HepG2 (cell line): ENCODE measurements around the gene SF1. TPM values are rescaled to one million over a fixed set of nuclear protein-coding genes. Genes with fewer than 3 reads are reported as not detected.
A peak's percentile ranks its signal among the peaks of the same experiment; 100 is the strongest.

ENCODE experiments used
- AHR ChIP-seq: IDR thresholded peaks from 2 replicates; pipeline ENCODE4 v1.6.1; 2018; ENCODE audit warnings: missing genetic modification reagents, missing compliant biosample characterization
- BRCA1 ChIP-seq: sonication (generic); formaldehyde crosslinking; IDR thresholded peaks from 2 replicates; pipeline ENCODE4 v1.4.0; 2020; ENCODE audit warnings: missing genetic modification reagents
- CHCHD3 ChIP-seq: sonication (generic); formaldehyde crosslinking; IDR thresholded peaks from 2 replicates; pipeline ENCODE4 v1.8.0; 2022; ENCODE audit warnings: mild to moderate bottlenecking, missing genetic modification reagents, moderate library complexity
- GATAD1 ChIP-seq: IDR thresholded peaks from 2 replicates; pipeline ENCODE4 v1.6.1; 2016; ENCODE audit warnings: missing genetic modification reagents, missing compliant biosample characterization
- KMT2A ChIP-seq: sonication (generic); formaldehyde crosslinking; IDR thresholded peaks from 2 replicates; pipeline ENCODE4 v1.4.0; 2020; ENCODE audit warnings: missing genetic modification reagents
- NPAS2 ChIP-seq: sonication (generic); formaldehyde crosslinking; IDR thresholded peaks from 2 replicates; pipeline ENCODE4 v1.8.0; 2022; ENCODE audit warnings: mild to moderate bottlenecking, missing genetic modification reagents, borderline replicate concordance
- SP1 ChIP-seq, 2 experiments: fragments of 450-650 bp in 1 of 2; sonication (generic) in 1 of 2; formaldehyde crosslinking in 1 of 2; IDR thresholded peaks; 2 replicates each; pipeline versions ENCODE4 v1.4.0 to v1.6.1; 2016 to 2020; ENCODE audit warnings: missing genetic modification reagents in 1 of 2
- SP140L ChIP-seq: sonication (generic); formaldehyde crosslinking; IDR thresholded peaks from 2 replicates; pipeline ENCODE4 v1.4.0; 2020; ENCODE audit warnings: missing genetic modification reagents, borderline replicate concordance
- TFAP4 ChIP-seq: sonication (generic); IDR thresholded peaks from 2 replicates; pipeline ENCODE4 v1.6.1; 2016; ENCODE audit warnings: low read depth, borderline replicate concordance
- YEATS2 ChIP-seq: sonication (generic); formaldehyde crosslinking; IDR thresholded peaks from 2 replicates; pipeline ENCODE4 v1.4.0; 2020; ENCODE audit warnings: missing genetic modification reagents, borderline replicate concordance
- ZFP82 ChIP-seq: sonication (generic); formaldehyde crosslinking; IDR thresholded peaks from 2 replicates; pipeline ENCODE4 v1.5.1; 2020; ENCODE audit warnings: mild to moderate bottlenecking, missing genetic modification reagents, borderline replicate concordance
- ZNF281 ChIP-seq: sonication (generic); formaldehyde crosslinking; IDR thresholded peaks from 2 replicates; pipeline ENCODE4 v1.4.0; 2020; ENCODE audit warnings: missing genetic modification reagents, borderline replicate concordance
- ZNF34 ChIP-seq: sonication (generic); formaldehyde crosslinking; IDR thresholded peaks from 2 replicates; pipeline ENCODE4 v1.4.0; 2020; ENCODE audit warnings: mild to moderate bottlenecking, missing genetic modification reagents, borderline replicate concordance
- ZNF552 ChIP-seq: sonication (generic); formaldehyde crosslinking; IDR thresholded peaks from 2 replicates; pipeline ENCODE4 v1.9.0; 2022; ENCODE audit warnings: missing genetic modification reagents, mild to moderate bottlenecking, borderline replicate concordance
- ZNF556 ChIP-seq: sonication (generic); formaldehyde crosslinking; IDR thresholded peaks from 2 replicates; pipeline ENCODE4 v1.4.0; 2020; ENCODE audit warnings: mild to moderate bottlenecking, missing genetic modification reagents, borderline replicate concordance
- ZNF616 ChIP-seq: sonication (generic); formaldehyde crosslinking; IDR thresholded peaks from 2 replicates; pipeline ENCODE4 v1.5.0; 2020; ENCODE audit warnings: low read depth, mild to moderate bottlenecking, missing genetic modification reagents
- ZNF687 ChIP-seq: sonication (generic); formaldehyde crosslinking; IDR thresholded peaks from 2 replicates; pipeline ENCODE4 v1.5.1; 2020; ENCODE audit warnings: mild to moderate bottlenecking, missing genetic modification reagents, moderate library complexity
- ZNF780A ChIP-seq: sonication (generic); formaldehyde crosslinking; IDR thresholded peaks from 2 replicates; pipeline ENCODE4 v1.8.0; 2022; ENCODE audit warnings: mild to moderate bottlenecking, missing genetic modification reagents, moderate library complexity
- ZNF782 ChIP-seq: sonication (generic); formaldehyde crosslinking; IDR thresholded peaks from 2 replicates; pipeline ENCODE4 v1.4.0; 2020; ENCODE audit warnings: missing genetic modification reagents, mild to moderate bottlenecking, borderline replicate concordance
- ZSCAN12 ChIP-seq: sonication (generic); formaldehyde crosslinking; IDR thresholded peaks from 2 replicates; pipeline ENCODE4 v1.9.0; 2021; ENCODE audit warnings: mild to moderate bottlenecking, missing genetic modification reagents
- ZSCAN29 ChIP-seq: sonication (generic); formaldehyde crosslinking; conservative IDR thresholded peaks from 2 replicates; pipeline ENCODE4 v1.4.0; 2020; ENCODE audit warnings: mild to moderate bottlenecking, missing genetic modification reagents
- ZSCAN9 ChIP-seq: IDR thresholded peaks from 2 replicates; pipeline ENCODE4 v1.6.1; 2016; ENCODE audit warnings: borderline replicate concordance
- polyA plus RNA-seq, 8 experiments: library from polyadenylated mRNA; depleted of rRNA in 3 of 8; stranded (reverse) in 7 of 8; unstranded in 1 of 8; fragments of >200 nt; fragmentation: Illumina TruSeq in 4 of 8; extraction: Trizol in 4 of 8; gene quantifications; 2 replicates each; pipeline versions ENCODE4 v1.2.1 to v1.2.3, GENCODE V29; 2011 to 2016; ENCODE audit warnings: low read depth in 4 of 8, missing spikeins in 1 of 8, mixed read lengths in 1 of 8; ENCODE audit not compliant: insufficient read depth in 1 of 8
- total RNA-seq, 5 experiments: library from RNA; depleted of rRNA; stranded (reverse); fragments of >200 nt; fragmentation: Illumina TruSeq; extraction: Trizol; gene quantifications; 2 replicates each; pipeline ENCODE4 v1.2.3, GENCODE V29; 2016; ENCODE audit warnings: low read depth in 1 of 5

Gene SF1
- total and polyA plus RNA-seq, 2 of the 13 experiments (the other 11 are each of a cell fraction or from before 2014, with no cell fraction given): 55.5 to 70.4 TPM

- no peak for TF ChIP-seq ZNF34 (CRISPR knock-in tag)
- peak; percentile 77 for TF ChIP-seq ZNF281 (CRISPR knock-in tag)
- TF ChIP-seq KMT2A (CRISPR knock-in tag): no peak
- no peak for TF ChIP-seq ZNF780A
- peak; percentile 63 for TF ChIP-seq GATAD1 (CRISPR knock-in tag)
- TF ChIP-seq ZNF552 (CRISPR knock-in tag): no peak
- TF ChIP-seq ZNF556: no peak
- TF ChIP-seq ZFP82 (CRISPR knock-in tag): no peak
- TF ChIP-seq TFAP4: no peak
- TF ChIP-seq ZNF782 (CRISPR knock-in tag): no peak; the same call in 1 of the 2 replicates
- no peak for TF ChIP-seq SP140L (CRISPR knock-in tag)
- no peak for TF ChIP-seq ZSCAN12 (CRISPR knock-in tag)
- TF ChIP-seq ZSCAN9: no peak
- TF ChIP-seq NPAS2 (CRISPR knock-in tag): no peak
- TF ChIP-seq SP1 (IDR thresholded peaks at IDR 0.05): no peak
- no peak; the same call in 1 of the 2 replicates for TF ChIP-seq SP1 (CRISPR knock-in tag; IDR thresholded peaks at IDR 0.05)
- no peak for TF ChIP-seq CHCHD3 (CRISPR knock-in tag)
- peak; percentile 62 for TF ChIP-seq ZNF687 (CRISPR knock-in tag)
- peak; percentile 77; the same call in 1 of the 2 replicates for TF ChIP-seq YEATS2 (CRISPR knock-in tag)
- TF ChIP-seq BRCA1 (CRISPR knock-in tag): no peak
- TF ChIP-seq AHR: no peak
- TF ChIP-seq ZSCAN29: 0 out of 2 replicates have a peak, but pooled peaks have one; percentile 12
- no peak for TF ChIP-seq ZNF616 (CRISPR knock-in tag)
These were observed at the start of gene SF1 (continued) for GRCh38 chr11:64778473-64779298.
